M059J (cell line): ENCODE data around the gene CLCN3. TPM values are rescaled to one million over a fixed set of nuclear protein-coding genes. Genes with fewer than 3 reads are reported as not detected.
"Not testable (repeated sequence)": the region's sequence is repeated elsewhere in the genome, so short reads cannot be mapped to it uniquely, and the experiment has no call there.

ENCODE experiments used
- DNase-seq: peaks from one replicate; pipeline ENCODE4 v3.0.0-alpha.2; 2012; ENCODE audit warnings: low read depth
- total RNA-seq: library from RNA; depleted of rRNA; stranded (reverse); fragments of >200 nt; shearing (Covaris generic); gene quantifications from 2 replicates; pipeline ENCODE4 v1.2.3, GENCODE V29; 2014

Gene CLCN3
- total RNA-seq, 1 experiment from 2014 or later = 11.3 TPM

GRCh38 chr4:169698331-169698730, 78.0 kb downstream of the CLCN3 start:
- no peak for DNase-seq

- no peak for DNase-seq
These were observed 87.7 kb downstream of the CLCN3 start for GRCh38 chr4:169707958-169708643.

GRCh38 chr4:169715826-169716225, 95.4 kb downstream of the CLCN3 start:
- DNase-seq = no peak

GRCh38 chr4:169716677-169717076, 96.3 kb downstream of the CLCN3 start:
- peak; percentile 9 for DNase-seq

- no peak for DNase-seq
These were observed 100.2 kb downstream of the CLCN3 start for GRCh38 chr4:169720529-169720928.

- peak; percentile 1 for DNase-seq
These were observed 103.0 kb downstream of the CLCN3 start for GRCh38 chr4:169723207-169723965.

- peak; percentile 43 for DNase-seq
These were observed 103.9 kb downstream of the CLCN3 start for GRCh38 chr4:169724260-169724659.

- DNase-seq = no peak
These were observed 107.2 kb downstream of the CLCN3 start for GRCh38 chr4:169727616-169728015.

- no peak for DNase-seq
These were observed 110.2 kb downstream of the CLCN3 start for GRCh38 chr4:169730564-169730963.

- DNase-seq = not testable (repeated sequence)
These were observed 118.2 kb downstream of the CLCN3 start for GRCh38 chr4:169738604-169739003.

- peak; percentile 36 for DNase-seq
These were observed 121.2 kb downstream of the CLCN3 start for GRCh38 chr4:169741569-169741968.

GRCh38 chr4:169744601-169745000, 124.2 kb downstream of the CLCN3 start:
- DNase-seq = no peak

GRCh38 chr4:169745291-169745690, 124.9 kb downstream of the CLCN3 start:
- DNase-seq = peak; percentile 48

- no peak for DNase-seq
These were observed 136.7 kb downstream of the CLCN3 start for GRCh38 chr4:169756971-169757574.

GRCh38 chr4:169757575-169758184, 137.3 kb downstream of the CLCN3 start, which contains the start of gene HPF1:
Gene HPF1, minus strand, starts transcription at chr4:169757944. Its CDS starts 67 bp downstream, at chr4:169757877.
- peak; percentile 84 for DNase-seq

GRCh38 chr4:169758401-169758962, 138.1 kb downstream of the CLCN3 start:
- DNase-seq = no peak

- DNase-seq = no peak
These were observed 141.5 kb downstream of the CLCN3 start for GRCh38 chr4:169761846-169762245.

GRCh38 chr4:169765835-169766234, 145.5 kb downstream of the CLCN3 start:
- DNase-seq = peak; percentile 11

GRCh38 chr4:169766741-169767140, 146.4 kb downstream of the CLCN3 start:
- no peak for DNase-seq

- no peak for DNase-seq
These were observed 148.0 kb downstream of the CLCN3 start for GRCh38 chr4:169768385-169768784.

- no peak for DNase-seq
These were observed 150.0 kb downstream of the CLCN3 start for GRCh38 chr4:169770416-169770815.

- not testable (repeated sequence) for DNase-seq
These were observed 151.2 kb downstream of the CLCN3 start for GRCh38 chr4:169771556-169772080.
